HEK293T (cell line): ENCODE data around the gene FBXO41.

Experiments
- L3MBTL2 ChIP-seq: fragments of 450-650 bp; conservative IDR thresholded peaks from 2 replicates; pipeline ENCODE4 v1.6.1; 2016; ENCODE audit warnings: mild to moderate bottlenecking
- SUZ12 ChIP-seq: fragments of 450-650 bp; IDR thresholded peaks from 2 replicates; pipeline ENCODE4 v1.6.1; 2016; ENCODE audit warnings: mild to moderate bottlenecking
- TARDBP ChIP-seq: fragments of 450-650 bp; IDR thresholded peaks from 2 replicates; pipeline ENCODE4 v1.6.1; 2016

- no peak for TF ChIP-seq SUZ12
- TF ChIP-seq L3MBTL2 = no peak
- no peak for TF ChIP-seq TARDBP
Measured at GRCh38 chr2:73262108-73262651, 22.1 kb downstream of the FBXO41 start.
